ENCODE results near the gene CRYL1. TPM values are rescaled to one million over a fixed set of nuclear protein-coding genes. Genes with fewer than 3 reads are reported as not detected.
A peak's percentile ranks its signal among the peaks of the same experiment; 100 is the strongest.

The CRYL1 gene
- total and polyA plus RNA-seq, 9 of the 15 experiments (the other 6 are each of a cell fraction or from before 2014, with no cell fraction given): 1.0 to 6.9 (median 2.4) TPM

- no peaks in the 10 kb centered on the region for H3K27me3 ChIP-seq (ENCODE audit: control insufficient read depth in 2 of 2, insufficient read depth in 2 of 2, low read length in 2 of 2)
- POLR2A ChIA-PET: no interaction called here
- H3K9me3 ChIP-seq (replicated peaks; ENCODE audit: control insufficient read depth, insufficient read depth, low read depth, low read length): no peaks in the 10 kb centered on the region
- H3K9ac ChIP-seq (ENCODE audit: insufficient read depth in 1 of 2, low read depth in 2 of 2, low read length in 2 of 2): no peak overlapping the region
- no peaks in the 10 kb centered on the region for H3K9me1 ChIP-seq (ENCODE audit: control insufficient read depth, insufficient read depth, low read length)
- no peak overlapping the region for H3K27ac ChIP-seq (ENCODE audit: extremely low read depth, low read depth, low read length)
- 0% methylated on average over 2 of the region's 2 CpGs for WGBS (ENCODE audit: insufficient coverage, low coverage, missing lambda C conversion rate)
- no peaks in the 10 kb centered on the region for H3K36me3 ChIP-seq (ENCODE audit: control insufficient read depth, insufficient read depth, low read length)
- CTCF ChIA-PET (ENCODE audit: low intra/inter-chr PET ratio): no interaction called here
- in situ Hi-C loops (cut with MboI) (no loop called here), intact Hi-C loops (cut with micrococcal nuclease) (no loop called here)
- H3K4me1 ChIP-seq (replicated peaks in 1 of 2; ENCODE audit: control insufficient read depth in 2 of 2, insufficient read depth in 2 of 2, low read length in 2 of 2): no peaks in the 10 kb centered on the region; a peak in 3 of 5 replicates
- TF ChIP-seq TBL1XR1 (IDR thresholded peaks at IDR 0.05; ENCODE audit: low read length in 2 of 2) (no peak), JUND (IDR thresholded peaks at IDR 0.05; ENCODE audit: borderline replicate concordance, low read depth, low read length) (0 out of 2 replicates have a peak, but pooled peaks have one; percentile 36), JUND (tag; IDR thresholded peaks at IDR 0.05; ENCODE audit: borderline replicate concordance, low read depth, low read length) (no peak), SIN3B (IDR thresholded peaks at IDR 0.05; ENCODE audit: low read depth) (no peak), WHSC1 (IDR thresholded peaks at IDR 0.05; ENCODE audit: low read length) (no peak), FOSL1 (tag; conservative IDR thresholded peaks at IDR 0.05) (peak; percentile 61)
- TF ChIP-seq, protein P1, sequence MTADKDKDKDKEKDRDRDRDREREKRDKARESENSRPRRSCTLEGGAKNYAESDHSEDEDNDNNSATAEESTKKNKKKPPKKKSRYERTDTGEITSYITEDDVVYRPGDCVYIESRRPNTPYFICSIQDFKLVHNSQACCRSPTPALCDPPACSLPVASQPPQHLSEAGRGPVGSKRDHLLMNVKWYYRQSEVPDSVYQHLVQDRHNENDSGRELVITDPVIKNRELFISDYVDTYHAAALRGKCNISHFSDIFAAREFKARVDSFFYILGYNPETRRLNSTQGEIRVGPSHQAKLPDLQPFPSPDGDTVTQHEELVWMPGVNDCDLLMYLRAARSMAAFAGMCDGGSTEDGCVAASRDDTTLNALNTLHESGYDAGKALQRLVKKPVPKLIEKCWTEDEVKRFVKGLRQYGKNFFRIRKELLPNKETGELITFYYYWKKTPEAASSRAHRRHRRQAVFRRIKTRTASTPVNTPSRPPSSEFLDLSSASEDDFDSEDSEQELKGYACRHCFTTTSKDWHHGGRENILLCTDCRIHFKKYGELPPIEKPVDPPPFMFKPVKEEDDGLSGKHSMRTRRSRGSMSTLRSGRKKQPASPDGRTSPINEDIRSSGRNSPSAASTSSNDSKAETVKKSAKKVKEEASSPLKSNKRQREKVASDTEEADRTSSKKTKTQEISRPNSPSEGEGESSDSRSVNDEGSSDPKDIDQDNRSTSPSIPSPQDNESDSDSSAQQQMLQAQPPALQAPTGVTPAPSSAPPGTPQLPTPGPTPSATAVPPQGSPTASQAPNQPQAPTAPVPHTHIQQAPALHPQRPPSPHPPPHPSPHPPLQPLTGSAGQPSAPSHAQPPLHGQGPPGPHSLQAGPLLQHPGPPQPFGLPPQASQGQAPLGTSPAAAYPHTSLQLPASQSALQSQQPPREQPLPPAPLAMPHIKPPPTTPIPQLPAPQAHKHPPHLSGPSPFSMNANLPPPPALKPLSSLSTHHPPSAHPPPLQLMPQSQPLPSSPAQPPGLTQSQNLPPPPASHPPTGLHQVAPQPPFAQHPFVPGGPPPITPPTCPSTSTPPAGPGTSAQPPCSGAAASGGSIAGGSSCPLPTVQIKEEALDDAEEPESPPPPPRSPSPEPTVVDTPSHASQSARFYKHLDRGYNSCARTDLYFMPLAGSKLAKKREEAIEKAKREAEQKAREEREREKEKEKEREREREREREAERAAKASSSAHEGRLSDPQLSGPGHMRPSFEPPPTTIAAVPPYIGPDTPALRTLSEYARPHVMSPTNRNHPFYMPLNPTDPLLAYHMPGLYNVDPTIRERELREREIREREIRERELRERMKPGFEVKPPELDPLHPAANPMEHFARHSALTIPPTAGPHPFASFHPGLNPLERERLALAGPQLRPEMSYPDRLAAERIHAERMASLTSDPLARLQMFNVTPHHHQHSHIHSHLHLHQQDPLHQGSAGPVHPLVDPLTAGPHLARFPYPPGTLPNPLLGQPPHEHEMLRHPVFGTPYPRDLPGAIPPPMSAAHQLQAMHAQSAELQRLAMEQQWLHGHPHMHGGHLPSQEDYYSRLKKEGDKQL (CRISPR knock-in tag; IDR thresholded peaks at IDR 0.05; ENCODE audit: borderline replicate concordance): no peak
- no peak overlapping the region for H2AFZ ChIP-seq (ENCODE audit: low read depth, low read length)
- H3K4me3 ChIP-seq: no peak overlapping the region
- no peak for FAIRE-seq
- H4K20me1 ChIP-seq (replicated peaks; ENCODE audit: control insufficient read depth, insufficient read depth, low read length): no peaks in the 10 kb centered on the region
- no peak for DNase-seq (ENCODE audit: extremely low read depth in 1 of 4, low spot score in 3 of 4)
- no peak for ATAC-seq
- no peak overlapping the region for H3K4me2 ChIP-seq (ENCODE audit: insufficient read depth, low read length)
- BruUV-seq (replicated peaks): no TSS peak
- no peaks in the 10 kb centered on the region for H3K79me2 ChIP-seq (ENCODE audit: control insufficient read depth, insufficient read depth, low read length)
Observed at GRCh38 chr13:20461481-20461859, 64.2 kb downstream of the CRYL1 start.

Measured in K562 (cell line).